ENCODE measurements around the gene DEPP1.

The DEPP1 gene

DNA sequence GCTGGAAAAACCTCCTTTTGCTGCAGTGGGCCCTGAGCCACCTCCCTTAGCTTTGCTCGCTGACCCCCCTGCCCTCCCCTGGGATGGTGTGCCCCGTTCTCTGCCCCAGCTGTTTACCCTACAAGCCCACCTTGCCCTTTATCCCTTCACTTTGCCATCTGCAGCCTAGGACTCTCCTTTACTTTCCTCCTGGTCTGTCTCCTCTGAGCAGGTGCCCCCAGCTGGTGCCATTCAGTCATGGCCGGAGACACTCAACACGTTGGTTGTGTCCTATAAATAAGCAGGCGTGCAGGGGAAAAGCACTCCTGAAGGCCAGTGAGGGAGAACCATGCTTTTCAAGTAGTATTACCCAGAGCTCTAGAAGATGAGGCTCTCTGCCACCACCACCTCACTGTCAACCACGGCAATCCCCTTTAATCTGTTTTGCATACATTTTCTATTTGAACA lies 12.9 kb downstream of the DEPP1 start:
- no peak for DNase-seq

DNA sequence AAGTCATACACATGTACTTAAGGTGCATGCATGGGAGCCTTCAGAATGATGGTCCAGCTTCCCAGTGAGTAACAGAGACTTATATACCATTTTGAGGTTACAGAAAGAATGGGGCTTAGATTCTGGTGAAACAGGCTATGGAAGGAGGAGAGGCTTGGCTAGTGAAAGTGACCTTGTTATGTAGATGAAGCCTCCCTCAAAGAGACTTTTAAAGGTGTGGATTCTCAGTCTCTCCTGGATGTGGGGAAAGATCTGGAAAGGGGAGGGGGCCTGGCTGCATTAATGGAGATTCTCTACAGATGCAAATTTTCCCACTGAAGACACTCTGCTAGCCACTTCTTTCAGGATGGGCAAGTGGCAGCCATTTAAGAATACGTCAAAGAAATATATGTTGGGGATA lies 13.5 kb downstream of the DEPP1 start:
- no peak for DNase-seq

GRCh38 chr10:44963772-44964633 lies 14.6 kb downstream of the DEPP1 start:
- DNase-seq = no peak

DNA sequence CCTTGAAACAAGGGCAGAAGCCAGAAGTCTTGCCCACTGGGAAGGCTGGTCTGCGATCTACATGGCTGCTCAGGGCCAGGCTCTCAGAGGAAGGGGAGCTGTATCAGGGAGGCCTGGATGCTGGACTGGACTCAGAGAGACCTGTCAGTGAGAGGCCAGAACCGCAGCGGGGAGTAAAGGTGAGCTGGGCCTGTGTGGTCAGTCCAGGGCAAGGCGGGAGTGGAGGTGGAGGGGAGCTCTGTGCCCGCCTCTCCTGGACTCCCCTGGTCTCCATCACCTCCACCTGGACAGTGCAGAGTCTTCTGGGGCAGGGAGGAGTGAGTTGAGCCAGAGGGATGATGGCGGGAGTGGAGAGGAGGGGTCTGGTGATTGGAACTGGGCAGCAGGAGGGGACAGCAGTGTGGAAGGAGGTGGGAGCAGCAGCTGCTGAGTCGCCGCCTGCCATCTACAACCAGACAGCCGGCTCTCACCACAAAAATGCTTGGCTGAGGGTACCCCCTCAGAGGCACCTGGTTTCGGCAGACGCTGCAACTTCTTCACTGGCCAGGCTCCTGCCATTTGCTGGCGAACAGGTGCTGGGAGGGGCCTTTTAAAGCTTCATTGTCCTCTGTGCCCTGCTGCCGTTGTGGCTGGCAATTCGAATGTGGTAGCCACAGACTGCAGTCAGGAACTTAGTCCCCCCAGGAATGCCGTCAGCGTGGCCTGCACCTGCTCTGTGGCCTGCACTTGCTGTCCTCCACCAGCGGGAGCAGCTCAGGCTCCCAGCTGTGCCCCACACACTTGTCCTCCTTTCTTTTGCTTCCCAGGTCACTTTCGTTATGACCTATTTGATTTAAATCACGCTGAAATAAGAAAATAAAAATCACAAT lies 15.5 kb downstream of the DEPP1 start:
- peak; percentile 58 for DNase-seq

GRCh38 chr10:44961931-44962750 lies 16.5 kb downstream of the DEPP1 start:
- no peak for DNase-seq

DNA sequence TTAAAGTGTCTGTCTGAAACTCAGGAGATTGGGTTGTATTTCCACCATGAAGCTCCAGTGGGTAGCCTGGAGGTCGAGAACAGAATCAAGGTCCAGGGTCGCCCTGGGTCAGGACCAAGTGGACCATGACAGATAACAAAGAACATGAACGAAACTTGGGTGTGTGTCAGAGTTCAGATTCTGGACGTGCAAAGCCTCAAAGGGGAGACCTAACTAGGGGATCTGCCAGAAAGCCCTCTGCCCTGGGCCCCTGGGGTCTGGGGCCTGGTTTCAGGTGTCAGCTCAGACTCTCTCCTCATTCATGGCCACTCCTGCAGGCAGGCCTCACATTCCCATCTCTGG lies 17.4 kb downstream of the DEPP1 start:
- no peak for DNase-seq

DNA sequence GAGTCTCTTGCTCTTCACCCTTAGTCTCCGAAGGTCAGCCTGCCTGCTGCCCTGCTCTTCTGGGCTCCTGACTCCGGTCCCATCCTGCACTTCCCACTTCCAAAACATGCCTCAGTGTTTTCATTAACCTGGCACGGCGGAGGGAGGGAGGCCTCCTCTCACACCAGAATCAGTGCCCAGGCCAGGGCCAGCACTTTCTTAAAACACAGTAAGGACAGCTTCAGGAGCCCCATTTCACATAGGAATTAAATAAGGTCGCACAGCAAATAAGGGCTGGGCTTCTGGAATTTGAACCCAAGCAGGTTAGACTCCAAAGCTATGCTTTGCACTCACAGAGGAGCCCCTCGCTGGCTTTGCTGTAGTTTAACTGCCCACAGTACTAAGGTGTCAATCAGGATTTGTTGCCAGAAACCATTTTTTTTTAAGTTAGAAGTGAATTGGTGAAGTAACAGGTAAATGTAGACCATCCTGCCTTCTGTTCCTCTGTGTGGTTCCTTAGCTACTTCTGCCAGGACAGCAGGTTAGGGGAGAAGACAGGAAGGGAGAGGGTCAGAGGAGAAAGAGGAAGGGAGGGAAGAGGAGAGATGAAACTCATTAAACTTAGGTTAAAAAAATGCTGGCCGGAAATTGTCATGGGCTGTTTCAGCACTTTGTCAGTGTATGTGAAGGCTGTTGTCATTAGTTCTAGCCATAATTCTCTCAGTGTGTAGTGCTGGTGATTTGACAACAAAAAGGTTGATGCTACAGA lies 18.0 kb downstream of the DEPP1 start:
- peak; percentile 52 for DNase-seq

DNA sequence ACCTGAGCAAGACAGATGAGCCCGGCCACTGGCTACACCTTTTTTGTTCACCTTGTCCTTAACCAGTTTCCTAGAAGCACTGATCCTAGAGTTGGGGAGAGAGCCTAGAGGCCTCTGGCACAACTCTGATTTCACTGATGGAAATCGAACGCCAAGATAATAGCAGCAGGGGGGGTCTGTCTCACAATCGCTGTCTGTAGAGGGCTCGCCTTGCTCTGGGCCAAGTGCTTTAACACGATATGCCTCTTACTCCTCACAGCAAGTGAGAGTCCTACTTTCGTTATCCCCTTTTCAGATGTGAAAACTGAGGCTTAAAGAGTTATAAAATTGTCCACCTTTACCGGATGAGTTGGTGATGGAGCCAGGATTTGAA lies 18.5 kb downstream of the DEPP1 start:
- DNase-seq = no peak

- DNase-seq = peak; percentile 61
Observed at GRCh38 chr10:44959247-44960087, 19.1 kb downstream of the DEPP1 start, which contains the start of gene RASSF4. TSS of gene RASSF4 (plus strand) at chr10:44959802. CDS start at chr10:44970203, 10,401 bp downstream.

DNA sequence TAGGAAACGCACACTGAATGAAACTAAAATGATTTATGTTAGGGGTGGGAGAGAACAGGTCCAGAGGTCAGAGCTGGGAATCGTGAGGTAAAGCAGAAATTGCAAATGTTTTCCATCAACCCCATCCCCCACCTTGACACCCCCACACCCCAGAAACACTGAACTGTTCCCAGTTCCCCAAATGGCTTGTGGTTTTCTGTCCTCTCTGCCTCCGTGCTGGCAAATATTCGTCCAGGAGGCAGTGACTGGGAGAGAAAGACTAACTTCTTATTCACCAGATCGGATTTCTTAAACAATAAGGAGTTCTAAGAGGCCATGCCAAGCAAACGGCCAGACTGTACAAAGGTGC lies 19.7 kb downstream of the DEPP1 start:
- DNase-seq = peak; percentile 51

GRCh38 chr10:44958196-44958897 lies 20.3 kb downstream of the DEPP1 start:
- no peak for DNase-seq

DNA sequence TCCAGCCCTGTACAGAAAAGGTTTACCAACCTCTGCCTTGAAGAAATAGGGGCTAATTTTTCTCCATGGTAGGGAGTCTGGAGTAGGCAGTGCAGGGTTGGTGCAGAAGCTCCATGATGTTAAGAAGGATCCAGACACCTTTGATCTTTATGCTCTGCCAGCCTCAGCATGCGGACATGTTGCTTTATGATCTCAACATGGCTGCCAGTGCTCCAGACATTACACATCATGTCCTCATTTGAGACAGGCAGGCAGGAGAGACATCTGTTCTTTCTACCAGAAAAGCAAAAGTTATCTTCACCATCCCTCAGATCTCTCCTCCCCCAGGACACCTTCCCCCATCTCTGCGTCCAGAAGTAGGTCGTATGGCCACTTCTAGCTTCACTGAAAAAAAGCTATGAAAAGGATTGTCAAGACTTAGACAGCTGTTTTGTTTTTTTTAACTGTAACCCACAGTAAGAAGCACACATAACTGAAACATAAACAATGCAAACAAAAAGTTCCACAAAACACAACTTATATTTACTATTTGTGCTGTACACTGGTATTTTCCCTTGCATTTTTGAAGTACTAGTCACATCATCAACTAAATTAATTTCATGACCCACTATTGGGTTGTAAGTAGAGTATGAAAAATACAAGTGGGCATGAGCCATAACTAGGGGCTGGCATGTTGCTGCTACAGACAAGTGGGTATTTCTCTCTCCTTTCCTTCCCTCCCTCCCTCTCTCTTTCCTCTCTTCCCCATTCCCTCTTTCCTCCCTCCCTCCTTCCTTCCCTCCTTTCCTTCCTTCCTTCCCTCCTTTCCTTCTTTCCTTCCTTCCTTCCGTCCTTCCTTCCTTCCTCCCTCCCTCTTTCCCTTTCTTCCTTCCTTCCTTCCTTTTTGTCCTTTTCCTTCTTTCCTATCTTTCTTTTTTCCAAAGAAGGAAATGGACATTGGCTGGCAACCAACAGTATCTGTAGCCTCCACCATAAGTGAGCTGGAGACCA lies 21.6 kb downstream of the DEPP1 start:
- no peak for DNase-seq

- no peak for DNase-seq
Observed at GRCh38 chr10:44956226-44956625, 22.4 kb downstream of the DEPP1 start.

DNA sequence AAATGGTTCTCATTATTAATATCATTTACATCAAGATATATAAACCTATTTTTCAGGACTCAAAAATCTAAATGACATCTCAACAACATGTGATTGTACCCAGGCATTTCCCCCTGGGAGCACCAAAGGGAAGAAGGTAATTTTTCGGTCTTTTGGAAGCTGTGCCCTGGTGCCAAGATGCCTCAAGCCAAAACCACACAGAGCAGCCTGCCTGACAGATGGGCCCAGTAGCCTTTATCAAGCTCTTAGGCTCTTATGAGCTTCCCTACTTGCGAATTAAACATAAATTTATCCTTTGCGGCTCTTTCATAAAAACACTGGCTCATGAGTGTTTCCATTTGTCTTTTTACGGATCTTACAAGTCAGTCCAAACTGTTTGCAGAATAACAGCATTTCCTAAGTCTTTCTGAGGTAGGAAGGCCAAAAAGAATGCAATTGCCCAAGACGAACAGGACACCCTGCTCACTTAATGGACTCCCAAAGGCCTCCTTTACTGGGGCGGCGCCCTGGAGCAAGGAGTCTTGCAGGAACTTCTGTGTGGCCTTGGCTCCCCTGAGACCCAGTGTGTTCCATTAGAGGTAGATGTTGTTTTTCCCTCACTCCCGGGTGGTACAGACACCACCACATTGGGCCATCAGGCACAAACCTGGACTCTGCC lies 23.1 kb downstream of the DEPP1 start:
- no peak for DNase-seq

- no peak for DNase-seq
Observed at GRCh38 chr10:44954962-44955361, 23.6 kb downstream of the DEPP1 start.

DNA sequence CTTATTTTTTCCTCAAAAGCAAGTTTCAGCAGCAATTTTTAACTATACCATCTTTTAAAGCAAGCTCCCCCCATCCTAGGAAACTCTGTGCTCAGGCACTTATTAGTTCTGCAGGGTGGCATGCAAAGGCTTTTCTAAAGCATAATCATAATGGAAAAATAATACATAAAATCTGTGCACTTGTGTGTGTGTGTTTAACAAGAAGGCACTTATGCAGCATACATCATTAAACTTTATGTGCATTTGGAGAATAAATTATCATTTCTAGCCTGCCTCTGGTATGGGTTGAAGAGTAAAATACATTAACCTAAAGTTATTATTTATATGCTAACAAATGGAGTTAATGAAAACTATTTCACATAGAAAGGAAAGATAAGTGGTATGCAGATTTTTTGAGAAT lies 24.6 kb downstream of the DEPP1 start:
- no peak for DNase-seq

DNA sequence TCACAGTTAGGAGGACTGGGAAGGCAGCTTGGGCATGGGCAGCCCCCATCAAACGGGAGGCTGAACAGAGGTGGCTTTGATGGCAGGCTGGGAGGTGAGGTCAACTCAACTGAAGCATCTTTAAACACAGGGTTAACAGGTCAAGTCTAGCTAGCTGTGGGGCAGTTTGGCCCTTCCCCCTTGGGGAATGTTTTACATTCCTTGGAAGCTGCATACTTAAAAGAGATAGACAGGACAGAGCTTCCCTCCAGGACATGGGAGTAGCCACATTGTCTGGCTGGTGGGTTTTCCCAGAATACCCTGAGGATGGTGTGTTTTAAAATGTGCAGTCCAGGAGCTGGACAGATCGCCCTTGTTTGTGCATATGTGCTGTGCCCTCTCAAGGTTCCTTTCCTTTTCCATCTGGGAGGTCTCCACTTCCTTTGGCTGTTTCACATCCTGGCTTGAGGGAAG lies 25.8 kb downstream of the DEPP1 start:
- DNase-seq = no peak

- no peak for DNase-seq
Observed at GRCh38 chr10:44951576-44952226, 26.9 kb downstream of the DEPP1 start.

Data from GF-D8 (cell line).